Adipose tissue (tissue), 3 donors: ENCODE data around the gene PTDSS2. TPM values are rescaled to one million over a fixed set of nuclear protein-coding genes. Genes with fewer than 3 reads are reported as not detected.
A peak's percentile ranks its signal among the peaks of the same experiment; 100 is the strongest.

Experiments
- H3K27ac ChIP-seq: one replicate; pipeline ENCODE4 v1.5.1; 2013; ENCODE audit warnings: low read depth, low read length
- WGBS, 3 donors: extraction: QIAGEN DNeasy Blood & Tissue Kit; methylation state at CpG; one replicate each; pipeline ENCODE4 v1.1.7; 2013; 5-methylcytosine and 5-hydroxymethylcytosine counted together
- polyA plus RNA-seq, 3 donors: library from polyadenylated mRNA; stranded (reverse); fragments of 200-250 nt; gene quantifications; one replicate each; pipeline ENCODE4 v1.2.3, GENCODE V29; 2013
- donor health status: healthy with polysubstance abuse.
- donor health status: Bipolar disorder and iron deficiency.
- donor health status: healthy.

PTDSS2 gene
- polyA plus RNA-seq, 3 donors: 18.1 to 23.4 (median 22.0) TPM

DNA sequence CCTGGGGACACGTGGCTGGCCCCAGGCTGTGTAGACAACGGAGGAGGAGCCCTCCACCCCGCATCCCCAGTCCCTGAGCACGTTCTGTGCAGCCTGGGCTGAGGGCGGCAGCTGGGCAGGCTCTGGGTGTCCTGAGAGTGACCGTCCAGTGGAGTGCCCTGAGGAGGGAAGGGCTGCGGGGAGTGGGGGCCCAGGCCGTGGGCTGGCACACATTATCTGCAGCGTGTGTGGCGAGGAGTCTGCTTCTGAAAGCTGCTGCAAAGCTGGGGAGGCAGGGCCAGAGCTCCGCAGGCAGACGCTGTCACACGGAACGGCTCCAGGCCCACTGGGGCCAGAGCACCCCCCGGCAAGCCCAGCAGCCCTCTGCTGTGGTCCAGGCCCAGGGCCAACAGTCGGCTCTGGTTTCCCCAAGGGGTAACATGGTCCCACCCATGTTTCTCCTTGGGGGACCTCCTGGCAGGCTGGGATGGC is 7.4 kb upstream of the PTDSS2 start:
- 62 to 70% (median 66%) methylated on average over 16 of the region's 16 CpGs for WGBS, 3 donors
- no peak overlapping the region for H3K27ac ChIP-seq

DNA sequence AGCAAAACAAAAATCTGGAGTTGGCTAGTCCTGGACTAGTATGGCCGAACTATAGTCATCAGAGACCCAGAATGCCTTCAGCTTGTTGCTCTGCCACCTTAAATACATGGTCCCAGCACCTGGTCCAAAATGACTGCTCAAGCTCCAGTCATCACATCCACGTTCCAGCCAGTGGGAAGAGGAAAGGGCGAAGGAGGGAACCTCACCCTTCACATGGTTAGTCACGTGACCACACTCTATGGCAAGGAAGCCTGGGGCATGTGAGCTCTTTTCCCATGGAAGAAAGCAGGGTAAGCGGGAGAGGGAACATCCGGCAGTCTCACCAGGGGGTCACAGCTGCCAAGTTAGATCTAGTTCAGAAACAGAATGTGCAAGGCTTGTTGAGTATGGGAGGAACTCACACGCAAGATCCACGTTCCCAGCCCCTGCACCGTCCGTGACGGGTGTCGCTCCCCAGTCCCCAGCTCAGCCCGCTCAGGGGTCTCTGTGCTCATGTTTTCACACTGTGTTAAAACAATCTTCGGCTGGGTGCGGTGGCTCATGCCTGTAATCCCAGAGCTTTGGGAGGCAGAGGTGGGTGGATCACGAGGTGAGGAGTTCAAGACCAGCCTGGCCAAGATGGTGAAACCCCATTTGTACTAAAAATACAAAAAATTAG is 6.4 kb upstream of the PTDSS2 start:
- 69 to 85% (median 78%) methylated on average over 16 of the region's 16 CpGs for WGBS, 3 donors
- H3K27ac ChIP-seq: no peak overlapping the region

DNA sequence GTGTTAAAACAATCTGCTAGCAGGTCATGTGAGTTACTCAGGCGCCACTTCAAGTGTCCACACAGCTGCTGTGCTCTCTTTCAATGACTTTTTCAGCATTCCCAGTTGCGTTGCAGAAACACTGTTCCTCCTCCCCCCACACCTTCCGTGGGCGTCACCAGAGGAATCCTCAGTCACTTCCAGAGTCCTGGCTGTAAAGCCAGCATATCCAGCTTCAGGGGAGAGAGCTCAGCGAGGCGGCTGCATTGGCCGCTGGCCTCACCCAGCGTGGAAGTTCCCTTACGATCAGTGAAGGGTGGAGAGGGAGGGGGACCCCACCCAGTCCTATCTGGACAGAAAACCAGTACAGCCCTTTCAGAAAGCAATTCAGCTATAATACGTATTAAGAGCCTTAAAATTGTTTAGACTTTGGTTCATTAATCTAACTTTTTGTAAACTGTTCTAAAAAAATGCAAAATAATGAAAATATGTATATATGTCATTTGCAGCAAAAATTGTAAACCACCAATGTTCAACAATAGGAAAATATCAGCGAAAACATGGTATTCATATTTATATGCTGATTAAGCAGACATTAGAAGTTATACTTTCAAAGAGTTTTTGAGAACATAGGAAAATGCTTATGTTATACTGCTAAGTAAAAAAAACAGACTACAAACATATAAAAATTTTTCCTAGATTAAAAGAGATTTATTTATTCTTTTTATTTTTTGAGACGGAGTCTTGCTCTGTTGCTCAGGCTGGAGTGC is 5.5 kb upstream of the PTDSS2 start:
- WGBS, 3 donors: 34 to 39% (median 35%) methylated on average over 12 of the region's 12 CpGs
- H3K27ac ChIP-seq: no peak overlapping the region

DNA sequence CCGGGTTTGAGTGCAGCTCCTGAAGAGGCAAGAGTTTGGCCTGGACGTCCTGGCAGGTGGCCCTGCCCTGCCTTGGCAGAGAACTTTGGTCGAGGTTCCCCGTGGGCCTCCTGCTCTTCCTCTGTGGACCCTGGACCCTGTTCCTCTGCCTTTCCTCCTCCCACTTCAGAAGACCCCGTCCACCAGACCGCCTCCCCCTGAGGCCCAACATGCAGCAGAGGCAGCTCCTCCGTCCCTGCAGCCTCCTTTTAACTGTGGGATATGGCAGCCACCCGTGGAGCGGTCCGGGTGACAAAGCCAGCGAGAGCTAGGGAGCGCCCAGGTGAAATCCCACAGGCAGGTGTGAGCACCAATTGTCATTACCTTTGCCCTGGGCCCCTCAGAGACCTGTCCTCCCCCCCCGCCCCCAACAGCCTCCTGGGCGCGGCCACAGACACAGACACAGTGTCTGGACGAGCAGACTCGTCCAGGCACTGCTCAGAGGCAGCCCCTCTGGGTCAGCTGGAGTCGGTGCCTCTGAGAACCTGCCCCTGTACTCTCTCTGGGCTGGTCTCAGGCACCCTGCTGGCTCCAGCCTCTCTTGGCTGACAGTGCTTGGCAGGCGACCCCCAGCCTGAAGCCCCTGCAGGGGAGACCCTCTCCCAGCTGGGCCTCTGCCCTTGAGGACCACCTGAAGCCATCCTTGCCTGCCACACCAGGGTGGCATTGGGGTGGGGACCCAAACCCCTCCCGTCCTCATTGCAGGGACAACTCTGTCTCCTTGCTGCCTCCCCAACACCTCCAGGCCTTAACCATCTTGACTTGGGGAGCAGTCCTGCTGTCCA is 4.1 kb upstream of the PTDSS2 start:
- no peak overlapping the region for H3K27ac ChIP-seq
- WGBS, 3 donors: 67 to 76% (median 72%) methylated on average over 20 of the region's 20 CpGs

DNA sequence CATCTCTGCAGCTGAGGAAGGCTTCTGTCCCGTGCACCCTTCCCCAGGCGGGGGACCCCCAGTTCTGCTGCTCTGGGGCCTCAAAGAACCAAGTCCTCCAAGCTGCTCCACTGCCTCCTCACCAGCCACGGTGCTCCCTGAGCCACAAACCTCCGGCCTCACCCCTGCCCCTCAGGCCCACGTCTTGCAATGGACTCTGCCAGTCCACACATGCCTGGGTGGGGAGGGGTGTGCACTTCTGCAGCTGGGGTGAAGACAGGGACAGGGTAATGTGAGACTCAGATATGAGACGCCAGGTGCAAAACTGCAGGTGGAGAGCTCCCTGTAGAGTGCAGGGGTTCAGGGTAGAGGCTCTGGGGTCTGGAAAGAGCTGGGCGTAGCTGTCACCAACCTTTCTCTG is 3.2 kb upstream of the PTDSS2 start:
- 59 to 81% (median 78%) methylated on average over 7 of the region's 7 CpGs for WGBS, 3 donors
- no peak overlapping the region for H3K27ac ChIP-seq

DNA sequence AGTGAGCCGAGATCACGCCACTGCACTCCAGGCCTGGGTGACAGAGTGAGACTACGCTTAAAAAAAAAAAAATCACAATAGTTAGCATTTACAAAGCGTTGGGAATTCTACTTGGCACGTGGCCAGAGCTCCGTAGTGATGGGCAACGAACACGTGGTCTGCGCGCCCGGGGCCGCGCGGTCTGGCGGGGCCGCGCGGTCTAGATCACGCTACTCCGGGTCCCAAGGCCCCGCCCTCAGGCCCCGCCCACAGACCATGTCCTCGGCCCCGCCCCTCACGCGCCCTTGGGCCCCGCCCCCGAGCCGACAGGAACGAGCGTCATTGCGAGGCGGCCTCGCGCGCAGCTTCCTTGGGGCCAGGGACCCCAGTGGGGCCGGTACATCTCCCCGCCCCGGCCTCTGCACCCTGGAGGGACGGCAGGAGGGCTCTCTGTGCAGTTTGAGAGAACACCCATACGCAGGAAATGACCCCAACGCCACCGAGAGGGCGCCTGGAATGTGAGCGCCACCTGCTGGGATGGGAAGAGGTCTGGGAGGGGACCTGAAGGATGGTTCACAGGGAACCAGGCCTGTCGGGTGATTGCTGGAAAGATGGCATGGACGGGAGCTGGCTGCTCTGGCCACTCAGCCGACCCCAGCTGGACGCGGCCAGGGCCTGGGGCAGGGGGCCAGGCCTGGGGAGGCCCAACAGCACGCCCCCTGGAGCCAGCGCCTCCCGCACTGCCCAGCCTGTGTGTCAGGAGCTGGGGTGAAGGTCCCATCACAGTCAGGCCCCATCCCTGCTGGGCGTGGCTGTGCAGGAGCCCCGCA is 2.0 kb upstream of the PTDSS2 start:
- peak overlapping the region; percentile 89 for H3K27ac ChIP-seq
- WGBS, 3 donors: 3% methylated on average over 47 to 55 of the region's 55 CpGs

DNA sequence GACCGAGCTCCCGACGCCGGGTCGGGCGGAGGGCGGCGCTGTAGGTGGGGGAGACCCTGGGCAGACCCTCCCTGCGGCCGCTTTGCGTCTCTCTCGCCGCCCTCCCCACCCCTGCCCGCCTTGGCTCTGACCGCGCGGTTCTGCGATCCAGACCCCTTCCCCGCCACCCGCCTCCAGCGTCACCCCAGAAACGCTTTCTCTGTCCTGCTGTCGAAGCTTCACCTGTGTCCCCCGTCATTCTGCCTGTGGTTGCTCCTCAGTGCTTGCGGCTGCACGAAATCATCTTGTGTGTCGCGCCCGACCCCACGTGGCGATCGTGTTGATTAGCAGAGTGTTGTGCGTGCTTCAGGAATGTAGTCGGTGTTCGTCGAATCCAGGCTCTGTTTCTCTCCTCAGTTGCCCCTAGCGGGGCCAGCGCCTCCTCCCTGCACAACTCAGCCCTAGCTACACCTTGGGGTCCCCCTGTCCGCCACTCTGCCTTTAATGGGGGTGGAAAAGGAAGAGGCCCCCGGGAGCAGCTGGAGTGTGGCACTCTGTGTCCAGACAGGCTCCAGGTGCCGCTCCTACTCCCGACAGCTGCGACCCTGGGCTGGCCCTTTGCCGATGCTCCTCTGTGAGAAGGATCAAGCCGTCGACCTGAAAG is 851 bp downstream of the PTDSS2 start:
- H3K27ac ChIP-seq: no peak overlapping the region
- 3 to 7% (median 5%) methylated on average over 38 to 46 of the region's 46 CpGs for WGBS, 3 donors

DNA sequence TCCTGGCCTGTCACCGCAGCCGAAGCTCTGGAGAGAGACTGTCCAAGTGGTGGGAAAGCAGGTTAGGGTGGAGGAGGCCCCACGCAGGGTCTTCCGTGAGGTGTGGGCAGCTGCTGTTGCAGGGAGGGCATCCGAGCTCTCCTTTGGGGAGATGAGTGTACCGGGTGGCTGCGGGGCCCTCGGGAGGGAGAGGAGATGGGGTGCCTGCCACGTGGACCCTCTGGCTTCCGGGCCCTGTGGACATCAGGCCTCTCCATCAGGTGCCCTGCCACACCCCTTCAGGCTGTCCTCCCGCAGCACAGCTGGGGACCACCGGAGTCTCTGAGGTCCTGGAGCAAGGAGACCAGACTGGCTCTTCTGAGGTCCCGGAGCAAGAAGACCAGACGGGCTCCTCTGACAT is 1.7 kb downstream of the PTDSS2 start:
- 83 to 93% (median 88%) methylated on average over 14 of the region's 14 CpGs for WGBS, 3 donors
- no peak overlapping the region for H3K27ac ChIP-seq

DNA sequence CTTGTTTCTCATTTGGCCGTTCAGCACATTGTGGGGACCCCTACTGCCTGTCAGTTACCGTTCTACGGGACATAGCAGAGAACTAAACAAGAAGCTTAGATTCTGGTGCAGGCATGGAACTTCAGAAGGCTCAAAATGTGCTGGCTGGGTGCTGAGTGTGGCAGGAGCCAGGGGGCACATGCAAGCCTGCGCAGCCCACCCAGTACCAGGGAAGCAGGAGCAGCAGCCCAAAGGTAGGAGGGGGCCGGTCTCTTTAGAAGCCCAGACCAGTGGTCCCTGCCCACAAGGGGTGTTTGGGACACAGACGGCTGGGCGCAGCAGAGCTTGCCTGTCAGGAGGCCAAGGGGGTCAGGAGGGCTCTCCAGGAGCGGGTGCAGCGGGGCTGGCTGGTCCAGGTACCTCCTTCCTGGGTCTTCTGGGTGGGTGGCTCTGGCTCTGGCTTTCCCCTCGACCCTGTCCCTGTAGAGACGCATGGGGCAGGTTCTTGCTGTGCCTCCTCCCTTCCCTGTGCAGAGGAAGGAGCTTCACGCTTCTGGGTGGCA is 2.2 kb downstream of the PTDSS2 start:
- no peak overlapping the region for H3K27ac ChIP-seq
- WGBS, 3 donors: 90 to 91% (median 90%) methylated on average over 12 of the region's 12 CpGs

DNA sequence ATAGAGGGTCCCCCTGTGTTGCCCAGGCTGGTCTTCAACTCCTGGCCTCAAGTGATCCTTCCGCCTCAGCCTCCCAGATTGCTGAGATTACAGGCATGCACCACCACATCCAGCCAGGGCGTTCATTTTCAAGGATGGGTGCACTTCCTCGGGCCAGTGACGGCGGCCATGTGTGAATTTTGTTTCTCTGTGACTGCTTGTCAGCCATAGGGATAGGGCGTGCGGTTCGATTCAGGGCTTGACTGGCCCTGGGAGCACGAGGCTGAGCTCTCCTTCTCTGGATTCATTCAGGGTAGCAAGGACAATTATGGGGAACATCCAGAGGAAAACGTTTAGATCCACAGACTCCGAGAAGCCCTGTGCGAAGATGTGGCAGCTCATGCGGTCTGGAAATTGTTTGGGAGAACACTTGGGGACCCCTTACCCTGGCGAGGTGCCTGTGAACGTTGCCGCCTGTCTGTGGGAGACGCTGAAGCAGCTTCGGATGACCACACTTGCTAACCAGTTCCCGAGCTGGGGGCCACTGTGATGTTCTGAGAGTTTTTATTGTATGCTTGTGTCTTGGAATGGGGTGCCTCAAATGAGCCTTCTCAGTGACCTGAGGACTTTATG is 2.9 kb downstream of the PTDSS2 start:
- 91% methylated on average over 19 of the region's 19 CpGs for WGBS, 3 donors
- no peak overlapping the region for H3K27ac ChIP-seq

DNA sequence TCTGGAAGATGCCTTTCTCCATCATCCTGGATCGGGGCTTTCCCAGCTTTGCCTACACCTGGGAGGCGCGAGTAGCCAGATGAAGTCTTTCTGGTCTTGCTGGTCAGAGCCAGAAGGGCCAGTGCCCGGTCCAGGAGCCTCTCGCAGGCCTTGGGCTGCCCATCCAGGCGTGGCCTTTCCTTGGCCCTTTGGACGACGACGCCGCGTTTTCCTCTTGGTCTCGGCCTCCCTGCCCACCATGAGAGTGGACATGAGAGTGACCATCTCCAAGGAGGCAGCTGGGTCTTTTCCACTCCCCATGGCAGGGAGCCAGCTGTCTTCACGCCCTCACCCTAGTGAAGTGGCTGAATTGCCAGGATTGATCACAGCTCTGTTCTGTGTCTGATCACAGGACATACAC is 3.5 kb downstream of the PTDSS2 start:
- no peak overlapping the region for H3K27ac ChIP-seq
- 89 to 95% (median 90%) methylated on average over 13 of the region's 13 CpGs for whole genome bisulfite sequencing, 3 donors

DNA sequence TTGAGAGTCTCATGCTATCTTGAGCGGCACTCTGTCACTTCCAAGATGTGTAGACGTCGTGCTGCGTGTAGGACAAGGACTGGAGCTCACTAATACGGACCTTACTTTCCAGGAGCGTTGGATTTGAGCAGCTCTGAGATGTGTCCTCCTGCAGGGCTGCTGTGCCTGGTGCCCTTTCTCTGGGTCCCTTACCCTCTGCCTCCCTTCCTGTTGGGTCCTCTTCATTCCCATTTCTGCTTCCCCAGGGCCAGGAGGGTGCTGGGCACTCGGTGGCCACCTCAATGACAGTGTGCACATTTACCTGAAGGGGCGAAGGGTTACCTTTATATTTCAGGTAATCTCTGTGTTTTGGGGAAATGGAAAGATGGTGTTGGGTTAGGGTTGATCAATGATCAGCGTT is 4.0 kb downstream of the PTDSS2 start:
- 86 to 92% (median 88%) methylated on average over 9 of the region's 9 CpGs for WGBS, 3 donors
- H3K27ac ChIP-seq: no peak overlapping the region

DNA sequence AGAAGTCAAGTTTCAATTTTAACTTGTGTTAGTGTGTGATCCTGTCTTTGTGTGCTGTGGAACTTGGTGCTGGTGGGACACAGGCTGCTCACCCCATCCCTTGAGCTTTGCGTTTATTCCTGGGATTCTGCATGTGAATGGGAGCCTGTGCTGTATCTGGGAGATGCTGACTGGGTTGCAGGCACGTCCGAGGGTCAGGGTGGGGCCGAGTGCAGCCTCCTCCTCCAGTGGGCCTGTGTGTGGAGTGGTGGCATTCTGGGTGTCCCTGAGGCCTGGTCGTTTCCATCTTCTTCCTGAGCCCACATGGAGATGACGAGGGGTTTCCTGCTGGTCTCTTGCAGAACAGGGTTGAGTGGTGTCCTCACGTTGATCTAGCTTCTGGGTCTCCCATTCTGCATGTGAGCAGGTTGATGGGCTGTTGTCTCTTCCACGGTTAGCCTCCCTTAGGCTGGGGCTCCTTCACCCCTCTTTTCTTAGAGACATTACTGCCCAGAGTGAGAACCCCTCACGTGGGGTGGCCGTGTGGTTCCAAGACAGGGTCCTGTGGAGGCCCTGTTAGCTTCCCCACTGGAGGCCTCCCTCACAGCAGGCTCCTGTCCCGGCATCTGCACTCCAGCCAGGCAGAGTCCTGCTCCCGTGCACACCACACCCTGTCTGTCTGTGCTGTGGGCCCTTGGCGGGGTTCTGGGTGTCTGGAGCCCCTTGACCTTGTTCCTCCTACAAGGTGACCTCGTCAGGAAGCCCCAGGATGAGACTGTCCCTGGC is 4.9 kb downstream of the PTDSS2 start:
- H3K27ac ChIP-seq: no peak overlapping the region
- 71 to 72% (median 72%) methylated on average over 14 of the region's 14 CpGs for WGBS, 3 donors

DNA sequence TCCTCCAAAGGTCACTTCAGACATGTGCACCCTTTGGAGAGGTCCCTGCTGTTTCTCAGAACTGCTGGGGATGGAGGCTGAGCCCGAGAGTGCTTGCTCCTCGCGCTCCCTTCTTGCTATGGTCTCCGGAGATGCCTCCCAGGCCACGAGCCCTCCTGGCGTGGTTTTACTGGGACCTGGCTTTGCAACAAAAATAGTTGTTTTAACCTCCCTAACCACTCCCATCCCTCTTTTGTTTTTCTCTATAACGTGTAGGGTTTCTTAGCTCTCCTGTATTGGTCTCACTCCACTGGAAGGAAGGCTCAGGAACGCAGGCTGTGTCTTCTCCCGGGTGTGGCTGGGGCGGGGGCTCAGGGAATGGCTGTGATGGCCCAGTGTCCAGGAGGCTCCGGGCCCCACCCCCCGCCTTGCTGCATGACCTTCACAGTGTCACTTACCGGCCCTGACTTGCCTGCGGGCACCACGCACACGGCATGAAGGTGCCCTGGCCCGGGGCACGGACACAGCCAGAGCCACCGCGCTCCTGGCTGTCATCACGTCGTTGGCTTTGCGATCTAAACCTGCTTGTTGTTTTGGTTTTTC is 5.6 kb downstream of the PTDSS2 start:
- no peak overlapping the region for H3K27ac ChIP-seq
- 75 to 89% (median 87%) methylated on average over 23 of the region's 23 CpGs for WGBS, 3 donors

DNA sequence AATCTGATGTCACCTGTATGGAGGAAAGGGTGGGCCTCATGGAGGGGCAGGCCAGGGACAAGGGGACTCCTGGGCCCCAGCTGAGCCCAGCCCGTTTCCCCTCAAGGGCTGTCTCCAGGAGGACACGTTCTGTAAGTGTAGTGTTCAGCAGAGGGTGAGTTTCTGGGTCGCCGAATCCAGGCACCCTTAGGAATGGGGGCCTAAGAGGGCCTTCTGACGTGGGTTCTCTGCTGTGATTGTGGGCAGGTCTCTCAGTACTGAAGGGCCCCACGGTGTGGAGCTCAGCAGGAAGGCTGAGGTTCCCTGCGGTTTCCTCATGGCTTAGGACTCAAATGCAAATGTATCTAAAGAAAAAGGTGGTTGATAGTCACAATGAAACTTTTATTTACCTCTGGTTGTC is 6.5 kb downstream of the PTDSS2 start:
- H3K27ac ChIP-seq: no peak overlapping the region
- WGBS, 3 donors: 55 to 79% (median 60%) methylated on average over 7 of the region's 7 CpGs

DNA sequence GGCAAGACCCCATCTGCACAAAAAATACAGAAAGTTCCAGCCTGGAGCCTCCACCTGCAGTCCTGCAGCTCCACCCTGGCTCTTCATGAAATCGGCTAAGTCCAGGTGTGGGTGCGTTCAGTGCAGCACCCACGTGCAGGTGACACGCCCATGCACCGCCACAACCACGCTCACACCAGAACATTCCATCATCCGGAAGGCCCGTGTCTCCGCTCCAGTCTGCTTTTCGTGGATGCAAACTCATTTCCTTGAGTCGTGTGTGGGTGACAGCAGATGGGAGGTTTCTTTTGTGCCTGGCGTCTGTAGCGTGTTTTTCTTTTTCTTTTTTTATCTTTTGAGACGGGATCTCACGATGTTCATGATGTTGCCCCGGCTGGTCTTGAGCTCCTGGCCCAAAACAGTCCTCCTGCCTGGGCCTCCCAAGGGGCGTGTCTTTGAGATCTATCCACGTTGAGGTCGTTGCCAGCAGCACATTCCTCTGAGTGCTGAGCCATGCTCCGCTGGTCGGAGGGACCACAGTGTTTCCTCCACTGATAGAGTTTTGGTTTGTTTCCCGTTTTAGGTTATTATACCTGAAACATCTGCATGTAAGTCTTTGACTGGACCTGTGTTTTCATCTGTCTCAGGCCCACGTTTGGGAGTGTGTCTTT is 7.2 kb downstream of the PTDSS2 start:
- WGBS, 3 donors: 61 to 81% (median 62%) methylated on average over 23 of the region's 23 CpGs
- no peak overlapping the region for H3K27ac ChIP-seq
